ENCODE measurements around the gene RBMXL3.

RBMXL3 gene

GRCh38 chrX:115233497-115234455, 44.6 kb downstream of the RBMXL3 start, which contains the start of gene LRCH2:
TSS of gene LRCH2 (minus strand) at chrX:115234096. CDS start at chrX:115234041, 55 bp downstream.
- DNase-seq, result no peak

GRCh38 chrX:115234461-115234860, 45.3 kb downstream of the RBMXL3 start:
- no peak for DNase-seq

GRCh38 chrX:115236560-115236959, 47.4 kb downstream of the RBMXL3 start:
- no peak for DNase-seq

- DNase-seq, result no peak
These were observed 47.8 kb downstream of the RBMXL3 start for GRCh38 chrX:115237056-115237455.
